Measurements from ENCODE around the gene XPO6.

Gene XPO6

GRCh38 chr16:28107232-28107631 lies 104.5 kb downstream of the XPO6 start:
- no peak for DNase-seq

- no peak for DNase-seq
These were observed 105.1 kb downstream of the XPO6 start for GRCh38 chr16:28106467-28107215.

DNA sequence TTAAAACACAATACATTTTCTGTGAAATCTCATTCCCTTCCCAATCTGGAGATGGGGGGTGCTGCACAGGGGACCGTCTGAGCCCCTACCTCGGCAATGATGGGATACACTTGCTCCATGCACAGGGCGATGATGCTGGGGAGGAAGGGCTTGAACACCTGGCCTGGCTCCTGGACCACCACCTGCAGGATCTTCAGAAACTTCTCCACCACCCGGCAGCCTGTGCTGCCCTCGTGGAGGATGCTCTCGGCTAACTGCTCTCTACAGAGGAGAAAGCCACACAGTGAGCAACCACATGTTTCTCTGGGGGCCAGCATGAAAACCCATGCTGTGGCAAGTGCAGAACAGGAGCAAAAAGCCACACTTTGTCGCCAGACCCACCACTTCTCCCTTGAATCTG lies 105.8 kb downstream of the XPO6 start:
- DNase-seq = no peak

GRCh38 chr16:28105297-28105696 lies 106.5 kb downstream of the XPO6 start:
- DNase-seq = no peak

DNA sequence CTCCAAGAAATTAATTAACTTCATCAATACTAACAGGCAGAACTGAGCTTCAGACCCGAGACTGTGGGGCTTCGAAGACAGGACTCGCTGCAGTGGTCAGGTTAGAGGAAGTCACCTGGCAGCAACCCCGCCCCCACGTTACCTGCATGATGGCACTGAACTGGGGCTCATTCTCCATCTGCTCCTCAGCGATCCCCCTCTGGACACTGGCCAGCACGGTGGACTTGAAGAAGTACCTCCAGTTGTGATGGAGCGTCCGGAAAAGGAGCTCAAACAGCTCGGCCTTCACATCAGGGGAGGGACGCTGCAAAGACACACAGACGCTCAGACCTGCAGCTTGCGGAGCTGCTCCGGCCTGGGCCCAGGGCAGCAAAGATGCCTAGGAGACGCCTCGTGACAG lies 107.4 kb downstream of the XPO6 start:
- DNase-seq = no peak

DNA sequence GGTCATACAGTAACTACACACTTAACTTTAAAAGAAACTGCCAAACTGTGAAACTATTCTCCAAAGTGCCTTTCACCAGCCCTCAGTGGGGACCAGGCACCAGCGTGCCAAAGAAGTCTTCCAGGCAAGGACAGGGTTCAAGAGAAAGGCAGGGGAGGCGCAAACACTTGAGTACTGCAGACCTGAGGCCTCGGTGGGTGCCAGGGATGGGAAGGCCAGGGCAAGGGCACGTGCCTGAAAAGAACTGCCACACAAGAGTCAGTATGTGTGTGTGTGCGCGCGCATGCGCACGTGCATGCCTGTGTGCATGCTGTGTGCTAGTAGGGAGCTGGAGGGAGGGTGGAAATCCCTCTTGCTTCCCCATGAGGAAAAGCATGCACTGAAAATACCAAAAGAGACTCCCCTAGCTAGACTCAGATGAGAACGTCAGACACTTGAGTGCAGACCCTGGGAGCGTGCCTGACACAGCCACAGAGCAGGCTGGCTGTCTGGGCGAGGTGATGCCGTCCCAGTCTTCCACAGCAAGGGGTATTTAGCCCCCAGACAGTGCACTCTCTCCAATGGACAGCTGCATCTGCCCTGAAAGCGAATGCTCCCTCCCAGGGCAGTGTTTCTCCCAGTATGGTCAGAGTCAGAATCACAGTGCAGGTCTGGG lies 108.1 kb downstream of the XPO6 start:
- no peak for DNase-seq

GRCh38 chr16:28101533-28101890 lies 110.3 kb downstream of the XPO6 start:
- no peak for DNase-seq

GRCh38 chr16:28100810-28101532 lies 110.8 kb downstream of the XPO6 start:
- no peak for DNase-seq

DNA sequence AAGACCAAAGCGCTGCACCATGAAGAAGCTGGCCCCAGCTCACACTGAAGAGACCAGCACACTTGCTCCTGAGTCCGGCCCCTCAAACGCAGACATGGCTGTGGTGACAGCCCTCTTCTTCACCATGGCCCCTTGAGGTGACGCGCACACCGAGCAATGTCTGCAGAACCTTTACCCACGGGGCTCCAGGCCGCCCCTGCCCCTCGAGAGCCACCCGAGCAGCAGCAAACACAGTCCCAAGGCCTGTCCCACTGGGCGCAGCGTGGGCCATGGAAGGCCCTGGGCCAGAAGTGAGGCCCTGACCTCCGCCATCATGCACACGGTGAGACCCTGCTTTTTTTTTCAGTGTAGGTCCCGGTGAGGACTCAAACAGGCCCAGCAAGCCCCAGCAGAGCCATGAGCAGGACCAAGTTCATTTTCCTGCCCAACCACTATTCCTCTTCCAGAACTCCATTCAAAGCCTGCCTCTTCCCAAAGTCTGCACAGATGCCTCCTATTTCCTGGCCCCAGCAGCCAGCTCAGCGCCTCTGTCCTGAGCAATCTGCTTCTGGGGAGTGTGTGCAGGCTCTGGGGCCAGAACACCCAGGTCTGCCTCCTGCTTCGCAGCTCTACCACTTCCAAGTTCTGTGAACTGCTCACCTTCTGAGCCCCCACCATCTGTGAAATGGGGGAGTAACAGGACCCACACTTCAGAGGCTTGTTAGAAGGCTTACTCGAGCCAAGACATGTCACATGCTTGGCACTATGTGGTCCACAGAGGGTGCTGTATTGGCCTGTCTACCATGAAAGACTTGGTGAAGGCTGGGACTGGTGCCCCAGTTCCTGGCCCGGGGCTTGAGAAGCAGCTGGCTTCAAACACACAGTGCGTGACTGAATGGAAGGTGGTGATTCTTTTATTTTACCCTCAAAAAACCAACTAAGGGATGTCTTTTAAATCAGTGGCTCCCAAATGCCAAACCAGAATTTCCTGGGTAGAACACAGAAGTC lies 112.5 kb downstream of the XPO6 start:
- DNase-seq = no peak

DNA sequence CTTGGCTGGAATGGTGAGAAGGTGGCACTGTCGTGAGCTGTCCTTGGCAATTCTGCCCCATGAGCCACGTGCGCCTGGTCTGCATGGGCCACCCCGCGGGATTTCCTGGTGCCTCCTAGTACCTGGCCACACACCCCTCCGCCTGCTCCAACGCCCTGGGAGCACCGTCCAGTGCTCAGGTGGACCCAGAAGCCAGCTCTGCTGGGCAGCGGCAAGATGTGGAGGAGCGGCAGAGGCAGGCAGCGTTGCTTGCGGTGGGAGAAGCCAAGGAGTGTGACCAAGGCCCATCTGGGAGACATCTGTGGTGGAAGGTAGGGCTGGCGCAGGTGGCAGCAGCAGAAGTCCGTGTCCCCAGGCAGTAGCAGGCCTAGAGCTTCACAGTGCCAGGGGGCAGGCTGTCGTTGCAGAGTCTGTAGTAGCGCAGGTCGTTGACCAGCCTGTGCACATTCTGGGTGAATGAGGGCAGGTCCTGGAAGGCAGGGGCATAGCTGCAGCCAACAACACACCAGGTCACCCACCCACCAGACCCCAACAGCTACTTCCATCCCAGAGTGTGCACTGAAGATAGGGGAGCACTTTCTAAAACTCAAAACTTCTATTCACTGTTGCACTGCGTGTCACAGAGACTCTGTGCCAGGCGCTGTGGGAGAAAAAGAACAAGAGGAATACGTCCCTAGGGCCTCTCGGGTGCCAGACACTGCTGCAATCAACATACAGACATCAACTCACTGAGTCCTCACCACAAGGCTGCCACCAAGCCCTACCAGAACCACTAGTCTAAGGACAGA lies 113.4 kb downstream of the XPO6 start:
- no peak for DNase-seq

- no peak for DNase-seq
These were observed 114.5 kb downstream of the XPO6 start for GRCh38 chr16:28096983-28097899.

GRCh38 chr16:28093385-28093725 lies 118.4 kb downstream of the XPO6 start:
- DNase-seq = no peak

DNA sequence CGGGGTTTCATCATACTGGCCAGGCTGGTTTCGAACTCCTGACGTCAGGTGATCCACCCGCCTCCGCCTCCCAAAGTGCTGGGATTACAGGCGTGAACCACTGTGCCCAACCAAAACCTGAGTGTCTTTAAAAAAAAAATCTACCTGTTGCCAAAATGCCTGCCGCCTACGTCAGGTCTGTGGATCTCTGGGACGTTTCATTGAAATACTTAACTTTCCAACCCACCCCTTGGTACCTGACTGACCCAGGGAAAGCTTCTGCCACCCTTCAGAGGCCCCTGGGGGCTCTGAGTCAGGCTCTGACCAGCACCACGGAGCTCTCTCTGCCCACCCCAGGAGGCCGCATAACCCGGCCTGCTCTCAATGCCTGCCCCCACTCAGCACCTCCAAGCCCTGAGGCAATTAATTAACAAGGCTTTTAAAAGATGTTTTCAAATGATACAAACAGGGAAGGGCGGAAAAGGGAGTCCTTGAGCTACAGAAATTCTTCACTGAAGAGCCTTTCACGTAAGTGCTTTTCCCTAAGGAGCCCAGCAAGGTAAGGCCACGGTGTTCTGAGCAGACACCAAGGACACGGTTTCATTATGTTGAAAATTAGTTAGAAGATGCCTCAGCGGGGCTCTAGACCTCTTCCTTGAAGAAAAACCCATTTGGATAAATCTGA lies 118.9 kb downstream of the XPO6 start:
- DNase-seq = no peak

GRCh38 chr16:28091656-28092055 lies 120.1 kb downstream of the XPO6 start:
- DNase-seq = no peak

- no peak for DNase-seq
These were observed 121.0 kb downstream of the XPO6 start for GRCh38 chr16:28090646-28091377.

DNA sequence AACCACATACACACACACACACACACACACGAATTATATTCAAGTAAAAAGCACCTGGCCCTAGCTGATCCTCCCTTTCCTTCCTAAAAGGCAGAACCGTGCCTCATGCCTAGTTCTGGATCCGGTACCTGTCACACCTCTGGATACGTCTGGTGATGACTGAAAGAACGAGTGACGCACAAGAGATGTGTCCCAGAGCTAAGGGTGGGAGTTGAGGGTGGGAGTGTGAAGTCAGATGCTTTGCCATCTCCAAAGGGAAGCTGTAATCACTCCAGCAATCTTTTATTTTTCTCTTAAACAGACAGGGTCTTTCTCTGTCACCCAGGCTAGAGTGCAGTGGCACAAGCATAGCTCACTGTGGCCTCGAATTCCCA lies 121.8 kb downstream of the XPO6 start:
- no peak for DNase-seq

DNA sequence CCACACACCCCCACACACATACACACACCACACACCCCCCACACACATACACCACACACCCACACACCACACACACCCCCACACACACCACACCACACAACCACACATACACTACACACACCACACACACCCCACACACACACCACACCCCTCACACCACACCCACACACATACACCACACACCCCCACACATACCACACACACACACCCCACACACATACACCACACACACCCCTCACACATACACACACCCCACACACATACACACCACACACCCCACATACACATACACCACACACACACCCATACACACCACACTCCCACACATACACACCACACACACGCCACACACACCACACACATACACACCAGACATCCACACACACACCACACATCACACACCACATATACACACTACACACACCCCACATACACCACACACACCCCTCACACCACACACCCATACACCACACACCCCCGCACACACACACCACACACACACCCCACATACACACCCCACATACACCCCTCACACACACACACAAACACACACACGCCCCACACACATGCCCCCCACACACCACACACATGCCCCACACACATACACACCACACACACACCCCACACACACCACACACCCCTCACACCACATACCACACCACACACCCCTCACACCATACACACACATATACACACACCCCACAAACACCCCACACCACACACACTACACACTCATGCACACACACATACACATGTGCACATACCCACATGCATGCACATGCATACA lies 122.4 kb downstream of the XPO6 start:
- no peak for DNase-seq

DNA sequence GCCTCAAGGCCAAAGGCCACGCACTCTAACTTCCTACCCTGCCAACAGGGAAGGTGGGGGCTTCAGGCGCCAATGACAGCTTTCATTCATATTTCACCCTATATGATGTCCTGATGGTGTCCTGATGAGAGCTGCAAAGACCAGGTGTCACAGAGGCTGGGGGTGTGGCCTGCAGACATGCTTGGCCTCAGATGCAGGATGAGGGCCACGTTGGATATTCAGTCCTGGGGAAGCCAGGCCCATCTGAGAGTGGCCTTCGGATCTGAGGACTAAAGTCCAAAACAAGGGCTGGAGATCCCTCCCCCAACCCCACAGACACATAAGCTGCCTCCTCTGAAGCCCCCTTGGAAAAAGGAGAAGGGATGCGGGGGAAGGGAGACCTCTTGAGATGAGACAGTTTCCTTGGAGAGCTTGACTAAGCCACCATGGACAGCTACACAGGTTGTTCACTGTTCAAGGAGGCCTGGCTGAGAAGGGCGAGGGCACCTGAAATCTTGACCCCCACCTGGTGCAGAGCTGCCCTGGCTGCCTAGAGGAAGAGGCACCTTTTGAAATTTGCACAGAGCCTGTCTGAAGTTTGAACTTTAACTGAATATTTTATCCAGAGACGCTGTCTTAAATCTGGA lies 124.0 kb downstream of the XPO6 start:
- DNase-seq = no peak
